HG02840 (cell line): ENCODE data around the gene DTNA.
"Not testable (repeated sequence)": the region's sequence is repeated elsewhere in the genome, so short reads cannot be mapped to it uniquely, and the experiment has no call there.

Experiments used
- ATAC-seq: cut with Tn5 transposase; IDR thresholded peaks from one replicate; pipeline ENCODE4 v1.9.1; 2021; ENCODE audit warnings: mild to moderate bottlenecking, moderate library complexity, moderate number of reproducible peaks; ENCODE audit not compliant: unreplicated experiment, low FRiP score

The DTNA gene

DNA sequence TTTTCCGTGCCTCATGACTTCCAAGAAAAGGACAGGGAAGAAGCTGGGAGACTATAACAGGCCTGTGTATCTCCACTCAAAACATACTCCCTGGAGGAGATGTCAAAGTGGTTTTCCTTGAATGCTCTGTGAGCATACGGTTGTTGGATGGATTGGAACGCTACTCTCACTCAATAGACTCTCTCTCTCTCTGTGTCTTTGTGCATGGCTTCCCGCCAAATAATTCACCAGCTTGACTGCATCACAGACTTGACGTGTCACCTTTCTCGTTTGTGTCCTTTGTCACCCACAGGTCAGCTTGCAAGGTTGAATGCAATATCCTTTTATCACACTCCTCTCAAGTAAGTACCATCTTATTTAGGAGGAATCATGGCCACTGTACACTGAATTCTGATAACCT, 174.3 kb downstream of the DTNA start:
- ATAC-seq: no peak

DNA sequence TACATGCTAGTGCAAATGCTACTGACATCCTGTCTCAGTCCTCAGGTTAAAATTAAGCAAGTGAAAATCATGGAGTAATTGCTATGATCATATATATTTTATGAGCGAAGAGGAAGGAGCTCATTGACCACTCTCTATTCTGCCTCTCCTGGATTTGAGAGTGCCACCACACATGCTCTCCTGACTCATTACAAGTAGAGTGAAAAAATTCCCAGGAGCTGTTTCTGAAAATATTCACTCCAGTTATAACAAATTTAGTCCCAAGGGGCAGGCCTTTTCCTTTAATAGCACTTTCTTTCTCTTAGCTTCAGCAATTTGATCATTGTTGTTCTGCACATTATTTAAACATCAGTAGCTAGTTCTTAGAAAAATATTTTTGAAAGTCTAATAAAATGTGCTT, 176.1 kb downstream of the DTNA start:
- ATAC-seq: no peak

DNA sequence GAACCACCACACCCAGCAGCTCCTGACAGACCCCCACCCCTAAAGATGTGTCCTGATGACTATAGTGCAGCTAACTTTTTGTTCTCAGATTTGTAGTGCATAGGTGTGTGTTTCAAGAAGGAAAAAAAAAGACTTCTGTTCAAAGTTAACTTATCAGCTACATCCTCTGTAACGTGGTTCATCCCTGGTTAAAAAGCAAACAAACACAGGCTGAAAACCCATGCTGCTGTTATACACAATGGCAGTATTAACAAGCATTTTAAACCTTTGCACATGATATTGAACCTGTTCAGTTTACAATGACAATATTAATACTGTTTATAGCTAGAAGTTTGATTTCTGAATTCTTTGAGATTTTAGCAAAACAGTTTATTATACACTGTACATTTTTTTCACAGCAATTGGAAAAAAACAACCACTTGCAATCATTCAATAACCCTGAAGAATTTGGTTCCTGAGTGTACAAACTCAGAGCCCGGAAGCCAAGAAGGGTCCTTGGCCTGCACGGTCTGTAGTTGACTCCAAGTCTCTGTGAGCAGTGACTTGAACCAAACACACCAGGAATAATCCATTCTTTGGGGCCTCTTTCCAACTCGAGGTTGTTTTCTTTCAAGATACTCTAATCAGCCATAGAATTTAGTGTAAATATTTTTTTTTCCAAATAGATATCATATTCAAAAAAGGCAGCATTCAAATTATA, 177.9 kb downstream of the DTNA start:
- ATAC-seq: no peak

DNA sequence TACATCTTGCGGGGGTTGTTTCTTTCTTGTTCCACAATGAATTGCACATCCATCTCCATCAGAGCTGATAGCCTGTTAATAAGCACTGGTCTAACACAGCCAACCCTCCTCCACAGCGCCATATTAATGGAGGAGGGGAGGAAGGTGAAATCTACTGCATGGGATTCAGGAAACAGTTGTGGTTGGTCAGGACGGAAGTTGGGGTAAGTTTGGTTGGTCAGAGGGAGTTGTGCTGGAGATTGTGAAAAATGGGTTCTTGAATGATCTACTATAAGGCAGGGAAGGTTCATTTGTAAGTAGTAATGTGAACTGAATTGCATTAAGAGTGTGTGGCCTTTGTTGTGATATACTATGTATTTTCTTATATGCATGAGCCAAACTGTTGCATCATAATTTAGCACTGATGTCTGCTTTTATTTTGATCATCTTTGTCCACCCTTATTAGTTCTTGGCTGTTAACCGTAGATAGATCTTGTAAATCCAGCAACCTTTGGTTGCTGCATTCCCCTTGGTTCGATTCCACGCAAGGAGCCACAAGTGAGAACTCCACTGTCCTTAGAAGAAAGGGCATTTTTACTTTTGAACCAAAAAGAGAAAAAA, 180.5 kb downstream of the DTNA start:
- ATAC-seq: no peak

DNA sequence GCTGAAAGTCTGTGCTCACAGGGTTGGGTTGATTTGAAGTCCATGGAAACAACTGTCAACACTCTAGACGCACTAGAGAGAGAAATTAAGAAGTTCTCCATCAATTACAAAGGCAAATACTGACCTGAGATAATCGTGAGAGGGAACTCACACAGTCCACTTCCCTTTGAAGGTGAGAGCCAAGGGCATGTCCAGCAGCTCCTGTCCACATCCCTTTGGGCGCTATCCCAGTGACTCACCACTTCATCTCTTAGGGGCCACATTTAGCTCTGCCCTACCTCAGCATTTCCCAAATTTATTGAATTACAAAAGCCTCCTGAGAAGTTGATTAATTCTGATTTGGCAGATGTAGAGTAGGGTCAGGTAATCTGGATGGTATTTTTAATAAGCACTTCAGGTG, 182.3 kb downstream of the DTNA start:
- no peak for ATAC-seq

DNA sequence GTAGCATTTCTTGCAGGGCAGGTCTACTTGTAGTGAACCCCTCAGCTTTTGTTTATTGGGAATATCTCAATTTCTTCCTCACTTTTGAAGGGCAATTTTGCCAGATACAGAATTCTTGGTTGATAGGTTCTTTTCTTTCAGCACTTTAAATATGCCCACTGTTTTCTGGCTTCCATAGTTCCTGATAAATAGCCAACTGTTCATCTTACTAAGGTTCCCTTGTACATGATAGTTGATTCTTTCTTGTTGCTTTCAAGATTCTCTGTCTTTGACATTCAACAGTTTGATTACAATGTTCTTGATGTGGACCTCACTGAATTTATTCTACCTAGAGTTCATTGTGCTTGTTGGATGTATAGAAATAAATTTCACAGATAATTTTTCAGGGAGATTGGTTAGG, 183.1 kb downstream of the DTNA start:
- ATAC-seq: no peak

DNA sequence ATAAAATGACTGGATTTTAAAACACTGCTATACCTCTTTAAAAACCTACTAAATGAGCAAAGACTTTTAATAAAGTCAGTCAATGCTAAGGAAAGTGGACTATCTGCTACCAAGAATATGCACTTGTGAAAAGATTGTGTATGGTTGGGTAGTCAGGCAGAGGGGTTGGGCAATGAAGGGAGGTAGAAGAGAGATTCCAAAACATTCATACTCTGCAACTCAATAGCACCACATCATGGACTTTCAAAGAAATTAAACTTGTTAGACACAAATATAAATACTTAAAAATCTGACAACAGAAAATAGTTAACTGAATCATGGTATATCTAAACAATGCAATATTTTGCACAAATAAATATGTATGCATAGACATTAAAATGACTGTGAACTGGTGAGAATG, 191.2 kb downstream of the DTNA start:
- no peak for ATAC-seq

DNA sequence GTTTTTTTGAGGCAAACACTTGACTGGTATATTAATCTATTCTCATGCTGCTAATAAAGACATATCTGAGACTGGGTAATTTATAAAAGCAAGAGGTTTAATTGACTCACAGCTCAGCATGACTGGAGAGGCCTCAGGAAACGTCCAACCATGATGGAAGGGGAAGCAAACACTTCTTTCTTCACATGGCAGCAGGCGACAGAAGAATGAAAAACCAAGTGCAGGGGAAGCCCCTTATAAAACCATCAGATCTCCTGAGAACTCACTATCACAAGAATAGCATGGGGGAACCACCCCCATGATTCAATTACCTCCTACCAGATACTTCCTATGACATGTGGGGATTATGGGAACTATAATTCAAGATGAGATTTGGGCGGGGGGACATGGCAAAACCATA, 194.9 kb downstream of the DTNA start:
- ATAC-seq: no peak

DNA sequence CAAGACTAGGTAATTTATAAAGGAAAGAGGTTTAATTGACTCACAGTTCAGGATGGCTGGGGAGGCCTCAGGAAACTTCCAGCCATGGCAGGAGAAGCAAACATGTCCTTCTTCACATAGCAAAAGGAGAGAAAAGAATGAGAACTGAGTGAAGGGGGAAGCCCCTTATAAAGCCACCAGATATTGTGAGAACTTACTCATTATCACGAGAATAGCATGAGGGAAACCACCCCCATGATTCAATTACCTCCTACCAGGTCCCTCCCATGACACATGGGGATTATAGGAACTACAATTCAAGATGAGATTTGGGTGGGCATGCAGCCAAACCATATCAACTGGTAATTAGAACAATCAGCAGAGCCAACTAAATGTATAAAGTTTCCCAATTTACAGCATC, 196.9 kb downstream of the DTNA start:
- ATAC-seq: not testable (repeated sequence)

DNA sequence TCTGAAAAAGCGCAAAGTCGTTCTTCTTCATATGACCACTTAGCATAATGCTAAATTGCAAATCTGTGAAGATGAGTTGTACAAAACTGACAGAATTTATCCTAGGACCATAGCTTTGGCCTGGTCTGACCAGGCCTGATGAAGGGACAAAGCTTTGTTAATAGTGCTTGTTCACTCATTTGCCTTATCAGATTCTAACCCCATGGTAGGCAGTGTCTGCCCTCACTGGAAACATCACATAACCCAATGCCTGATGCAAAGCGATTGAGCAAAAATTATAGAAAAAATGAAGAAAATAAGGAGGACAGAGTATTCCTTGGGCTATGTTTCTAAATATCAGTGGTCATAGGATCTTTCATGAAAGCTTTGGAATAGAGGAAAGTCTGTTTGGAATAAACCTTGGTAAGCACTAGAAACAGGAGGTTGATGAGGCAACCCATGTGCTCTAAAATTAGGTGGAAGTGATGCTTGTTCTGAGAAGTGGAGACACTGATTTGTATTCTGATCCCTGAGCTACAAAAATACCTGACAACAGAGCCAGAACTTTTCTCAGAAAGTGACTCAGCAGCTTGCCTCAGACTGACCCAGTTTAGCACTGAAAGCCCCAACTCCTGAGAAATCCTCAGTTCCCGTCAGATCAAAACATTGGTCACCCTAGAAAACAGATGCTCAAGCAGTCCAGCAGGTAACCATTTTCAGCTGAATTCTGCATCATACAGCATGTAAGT, 199.7 kb downstream of the DTNA start:
- ATAC-seq: no peak

DNA sequence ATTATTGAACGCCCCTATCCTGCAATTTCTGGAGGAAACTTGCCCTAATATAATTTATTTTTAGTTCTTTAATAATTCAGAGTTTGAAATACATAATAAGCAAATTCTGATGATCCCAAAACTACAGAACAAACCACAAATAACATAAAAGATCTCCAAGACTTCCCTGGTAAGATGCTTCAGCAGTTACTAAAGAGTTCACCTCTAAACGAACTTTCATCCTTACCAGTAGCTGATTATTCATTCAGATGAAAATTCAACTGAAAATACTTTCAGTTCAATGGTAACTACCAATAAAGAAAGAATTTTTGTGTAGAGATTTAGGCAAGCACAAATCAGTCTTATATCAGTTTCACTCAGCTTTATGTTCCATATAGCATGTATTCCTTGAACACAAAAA, 201.0 kb downstream of the DTNA start:
- ATAC-seq: no peak

DNA sequence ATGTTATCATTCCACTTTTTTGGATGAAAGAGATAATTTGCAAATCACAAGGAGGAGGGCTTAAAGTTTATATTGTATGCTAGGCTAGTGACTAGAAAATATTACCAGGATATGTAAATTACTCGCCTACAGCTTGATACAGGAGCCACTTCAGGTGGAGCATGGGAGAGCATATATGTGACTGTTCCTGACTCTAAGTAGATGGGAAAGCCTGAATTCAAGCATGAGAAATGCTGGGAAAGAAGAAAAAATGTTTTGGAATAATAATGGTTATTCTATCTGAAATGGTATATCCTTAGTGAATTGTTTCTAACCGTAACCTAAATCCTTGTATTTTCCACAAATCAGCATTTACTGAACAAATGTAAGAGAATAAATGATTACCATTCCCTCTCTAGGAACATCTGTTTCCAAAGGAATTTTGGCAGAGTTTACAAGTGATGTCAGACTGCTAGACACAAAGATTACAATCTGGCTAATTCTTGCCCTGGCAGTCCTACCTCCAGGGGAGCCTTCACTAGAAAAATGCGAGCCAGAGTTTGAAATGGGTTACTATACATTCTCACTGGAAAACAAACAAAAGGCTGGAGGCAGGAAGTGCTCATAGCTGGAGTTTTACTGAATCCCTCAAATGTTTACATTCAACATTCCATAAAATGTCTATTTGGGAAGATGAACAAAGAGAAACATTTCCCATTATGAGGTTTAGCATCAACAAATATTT, 201.7 kb downstream of the DTNA start:
- no peak for ATAC-seq

DNA sequence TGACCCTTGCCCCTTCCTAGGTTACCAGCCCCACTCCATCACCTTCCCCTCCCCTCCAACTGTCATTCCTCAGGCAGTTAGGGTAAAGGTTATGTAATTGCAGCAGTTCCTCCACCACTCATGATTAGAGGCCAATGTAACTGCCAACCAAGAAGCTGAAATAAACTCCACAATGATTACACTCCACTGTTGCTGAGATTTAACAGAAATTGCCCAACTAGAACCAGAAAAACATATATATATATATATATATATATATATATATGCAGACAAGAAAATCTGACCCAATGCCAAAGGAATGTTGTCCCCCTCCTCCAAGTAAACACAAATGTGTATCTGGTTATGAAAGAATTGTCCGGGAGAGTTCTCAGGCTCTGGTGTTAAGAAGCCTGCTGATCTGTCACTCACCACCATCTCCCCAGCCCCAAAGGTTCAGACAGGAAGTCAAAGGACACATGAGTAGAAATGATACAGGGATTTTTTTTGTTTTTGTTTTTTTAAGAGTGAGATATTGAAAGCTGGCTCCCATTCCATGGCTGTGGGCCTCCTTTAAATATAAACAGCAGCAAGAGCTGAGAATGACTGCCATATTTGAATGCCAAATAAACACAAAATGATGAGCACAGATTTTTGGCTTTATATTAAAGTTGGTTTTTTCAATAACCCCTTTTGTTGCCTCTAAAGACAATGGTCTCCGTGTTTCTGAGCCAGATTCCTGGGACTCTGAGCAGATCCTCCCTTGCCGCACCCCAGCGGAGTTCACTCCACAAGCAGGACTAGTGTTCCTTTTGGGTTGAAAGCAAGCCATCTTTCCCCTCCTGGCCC, 204.0 kb downstream of the DTNA start:
- ATAC-seq: no peak

DNA sequence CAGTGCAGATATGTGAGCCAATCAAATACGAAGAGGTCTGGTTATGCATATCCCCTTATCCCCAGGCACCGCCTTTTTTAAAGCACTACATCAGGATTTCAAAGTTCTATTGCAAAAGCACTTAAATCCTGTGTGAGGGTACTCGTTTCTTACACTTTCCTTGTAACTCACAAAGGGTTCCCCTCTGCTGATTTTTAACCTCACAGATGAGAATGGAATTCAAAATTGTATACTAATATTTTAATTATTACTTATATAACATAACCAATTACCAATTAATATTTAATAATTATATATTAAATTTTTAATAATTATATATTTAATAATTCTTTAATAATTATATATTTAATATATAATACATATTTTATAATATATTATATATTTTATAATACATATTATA, 204.9 kb downstream of the DTNA start:
- no peak for ATAC-seq

DNA sequence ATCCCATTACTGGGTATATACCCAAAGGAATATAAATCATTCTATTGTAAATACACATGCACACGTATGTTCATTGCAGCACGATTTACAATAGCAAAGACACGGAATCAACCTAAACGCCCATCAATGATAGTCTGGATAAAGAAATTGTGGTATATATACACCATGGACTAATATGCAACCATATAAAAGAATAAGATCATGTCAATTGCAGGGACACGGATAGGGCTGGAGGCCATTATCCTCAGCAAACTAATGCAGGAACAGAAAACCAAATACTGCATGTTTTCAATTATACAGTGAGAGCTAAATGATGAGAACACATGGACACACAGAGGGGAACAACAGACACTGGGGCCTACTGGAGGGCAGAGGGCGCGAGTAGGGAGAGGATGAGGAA, 206.4 kb downstream of the DTNA start:
- ATAC-seq: not testable (repeated sequence)

DNA sequence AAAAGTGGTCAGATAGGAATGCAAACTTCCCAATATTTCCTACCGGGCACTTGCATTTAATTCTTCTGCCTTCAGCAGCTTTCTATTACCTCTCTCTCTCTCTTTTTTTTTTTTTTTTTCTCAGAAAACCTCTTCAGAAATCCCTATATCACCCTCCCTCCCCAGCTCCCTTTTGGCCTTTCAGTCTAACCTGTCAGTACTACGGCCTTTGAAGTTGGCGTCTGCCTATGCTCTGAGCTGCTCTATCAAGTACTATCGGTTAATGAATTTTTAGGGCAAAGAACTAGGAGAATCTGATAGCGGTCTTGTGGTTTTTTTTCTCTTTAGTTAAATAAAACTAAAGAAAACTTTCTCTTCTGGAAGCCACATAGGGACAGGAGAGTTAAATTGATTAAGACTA, 208.8 kb downstream of the DTNA start:
- no peak for ATAC-seq

DNA sequence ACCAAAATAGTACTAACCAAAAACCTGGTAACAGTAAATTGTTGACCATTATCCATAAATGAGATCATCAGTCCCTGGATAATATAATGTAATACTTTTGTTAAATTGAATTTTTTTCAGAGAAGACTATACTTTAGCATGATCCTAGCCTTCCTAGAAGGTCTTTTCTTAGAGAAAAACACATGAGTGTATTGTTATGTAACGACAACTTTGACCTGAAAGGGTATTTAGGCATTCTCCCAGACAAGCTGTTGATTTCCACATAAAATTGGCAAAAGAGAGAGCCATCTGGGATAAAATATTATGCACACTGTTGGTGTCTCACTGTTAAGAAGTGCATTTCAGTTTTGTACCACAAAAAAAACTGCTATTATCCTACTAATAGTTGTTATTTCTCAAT, 211.1 kb downstream of the DTNA start:
- no peak for ATAC-seq

DNA sequence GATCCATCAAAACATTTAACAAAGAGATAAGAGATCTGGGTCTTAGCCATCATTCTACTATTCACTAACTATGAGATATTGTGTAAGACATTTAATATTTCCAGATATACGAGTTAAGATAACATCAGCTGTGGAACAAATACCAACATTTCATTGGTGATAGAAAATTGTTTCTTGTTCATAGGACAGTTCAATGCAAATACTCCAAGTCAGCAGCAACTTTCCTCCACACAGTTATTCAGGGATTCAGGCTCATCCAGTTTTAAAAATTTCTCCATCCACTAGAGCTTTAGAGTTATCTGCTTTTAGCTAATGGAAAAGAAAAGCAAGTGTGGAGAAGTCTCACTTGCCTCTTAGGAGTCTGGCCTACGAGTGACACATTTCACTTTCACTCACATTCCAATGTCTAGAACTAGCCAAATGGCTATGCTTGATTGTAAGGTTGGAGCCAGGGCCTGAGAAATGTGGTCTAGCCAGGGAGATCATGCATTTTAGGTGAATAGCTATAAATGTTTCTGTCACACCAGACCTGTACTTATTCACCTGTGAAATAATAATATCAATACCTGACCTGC, 211.8 kb downstream of the DTNA start:
- ATAC-seq: no peak

DNA sequence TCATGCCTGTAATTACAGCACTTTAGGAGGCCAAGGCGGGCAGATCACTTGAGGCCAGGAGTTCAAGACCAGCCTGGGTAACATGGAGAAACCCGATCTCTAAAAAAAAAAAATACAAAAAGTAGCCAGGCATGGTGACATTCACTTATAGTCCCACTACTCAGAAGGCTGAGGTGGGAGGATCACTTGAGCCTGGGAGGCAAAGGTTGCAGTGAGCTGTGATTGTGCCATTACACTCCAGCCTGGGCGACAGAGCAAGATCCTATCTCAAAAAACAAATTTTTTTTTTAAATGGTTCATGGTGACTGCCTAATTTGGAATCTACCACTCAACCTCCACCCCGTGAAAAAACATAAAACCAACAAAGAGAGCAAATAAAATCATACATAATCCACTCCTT, 212.5 kb downstream of the DTNA start:
- not testable (repeated sequence) for ATAC-seq

DNA sequence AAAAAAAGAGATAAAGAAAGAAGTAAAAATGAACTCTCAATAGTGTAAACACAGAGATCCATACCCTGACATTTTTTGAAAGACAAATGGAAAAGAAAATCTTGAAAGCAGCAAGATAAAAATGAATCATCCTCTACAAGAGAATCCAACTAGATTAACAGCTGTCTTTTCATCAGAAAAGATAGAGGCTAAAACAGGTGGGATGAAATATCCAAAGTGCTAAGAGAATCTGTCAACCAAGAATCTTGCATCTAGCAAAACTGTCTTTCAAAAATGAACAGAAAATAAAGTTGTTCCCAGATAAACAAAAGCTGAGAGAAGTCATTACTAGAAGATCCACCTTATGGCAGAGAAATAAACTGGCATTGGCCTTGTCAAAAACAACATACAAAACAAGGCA, 213.8 kb downstream of the DTNA start:
- no peak for ATAC-seq
